ENCODE data around the gene TRIP11.

The TRIP11 gene

DNA sequence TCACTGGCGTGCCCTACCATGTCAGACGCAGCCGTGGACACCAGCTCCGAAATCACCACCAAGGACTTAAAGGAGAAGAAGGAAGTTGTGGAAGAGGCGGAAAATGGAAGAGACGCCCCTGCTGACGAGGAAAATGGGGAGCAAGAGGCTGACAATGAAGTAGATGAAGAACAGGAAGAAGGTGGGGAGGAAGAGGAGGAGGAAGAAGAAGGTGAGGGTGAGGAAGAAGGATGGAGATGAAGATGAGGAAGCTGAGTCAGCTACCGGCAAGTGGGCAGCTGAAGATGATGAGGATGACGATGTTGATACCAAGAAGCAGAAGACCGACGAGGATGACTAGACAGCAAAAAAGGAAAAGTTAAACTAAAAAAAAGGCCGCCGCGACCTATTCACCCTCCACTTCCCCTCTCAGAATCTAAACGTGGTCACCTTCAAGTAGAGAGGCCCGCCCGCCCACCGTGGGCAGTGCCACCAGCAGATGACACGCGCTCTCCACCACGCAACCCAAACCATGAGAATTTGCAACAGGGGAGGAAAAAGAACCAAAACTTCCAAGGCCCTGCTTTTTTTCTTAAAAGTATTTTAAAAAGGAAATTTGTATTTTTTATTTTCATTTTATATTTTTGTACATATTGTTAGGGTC, 13.2 kb downstream of the TRIP11 start:
- no peaks in the 10 kb centered on the region for H3K79me1 ChIP-seq (ENCODE audit: low read length)
- H3K56ac ChIP-seq (ENCODE audit: low read length), result no peak overlapping the region
- WGBS (ENCODE audit: extremely low coverage, insufficient coverage, low lambda C conversion rate), result no CpG with 5 or more reads among the region's 21 CpGs
- no peaks in the 10 kb centered on the region for H3K79me2 ChIP-seq (ENCODE audit: control insufficient read depth, insufficient read depth, low read length)
- H2AK5ac ChIP-seq (ENCODE audit: low read length), result no peak overlapping the region
- H4K5ac ChIP-seq (ENCODE audit: low read length), result no peak overlapping the region
- H2BK120ac ChIP-seq (ENCODE audit: low read depth, low read length), result no peak overlapping the region
- no peak overlapping the region for H3K4me2 ChIP-seq (ENCODE audit: low read length)
- DNase-seq, result no peak
- no peak overlapping the region for H3K4me3 ChIP-seq (ENCODE audit: low read length)
- no peak overlapping the region for H3K18ac ChIP-seq (ENCODE audit: low read length)
- no peak overlapping the region for H3K27ac ChIP-seq (ENCODE audit: low read depth, low read length)
- no peaks in the 10 kb centered on the region for H3K36me3 ChIP-seq (ENCODE audit: control insufficient read depth, insufficient read depth, low read length)
- no peak overlapping the region for H3K23ac ChIP-seq (ENCODE audit: low read length)
- no peak overlapping the region for H4K8ac ChIP-seq (ENCODE audit: low read depth, low read length)
- H2BK5ac ChIP-seq (ENCODE audit: low read length), result no peak overlapping the region
- no peak overlapping the region for H3K9ac ChIP-seq (ENCODE audit: low read length)
- H3K4ac ChIP-seq (ENCODE audit: low read depth, low read length), result no peak overlapping the region
- no peaks in the 10 kb centered on the region for H3K4me1 ChIP-seq (ENCODE audit: control insufficient read depth, low read depth, low read length)
- H2BK15ac ChIP-seq (replicated peaks; ENCODE audit: low read depth), result no peak overlapping the region
- no peaks in the 10 kb centered on the region for H3K27me3 ChIP-seq (ENCODE audit: insufficient read depth, low read length, poor library complexity)

DNA sequence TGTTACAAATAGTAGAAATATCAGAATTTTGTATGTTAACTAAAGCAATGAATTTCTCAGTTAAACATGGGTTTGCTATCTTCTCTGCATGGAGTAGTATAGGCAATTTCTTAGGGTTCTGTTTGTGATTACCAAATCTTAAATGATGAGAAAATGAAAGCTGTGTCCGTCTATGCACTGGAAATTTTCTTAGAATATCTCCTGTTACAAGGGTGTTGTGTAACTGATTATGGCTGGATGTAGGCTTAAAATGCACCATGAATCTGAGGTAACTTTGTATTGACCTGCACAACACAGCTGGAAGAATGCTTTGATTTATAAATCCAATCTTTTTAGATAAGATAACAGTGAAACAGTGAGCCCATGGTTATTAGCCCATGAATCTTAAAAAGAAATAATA, 17.8 kb downstream of the TRIP11 start:
- no CpG with 5 or more reads among the region's 1 CpG for WGBS (ENCODE audit: extremely low coverage, insufficient coverage, low lambda C conversion rate)
- Histone ChIP-seq H3K4me2 (ENCODE audit: low read length) (no peak overlapping the region), H3K4ac (ENCODE audit: low read depth, low read length) (no peak overlapping the region), H3K9ac (ENCODE audit: low read length) (no peak overlapping the region), H2BK120ac (ENCODE audit: low read depth, low read length) (no peak overlapping the region), H3K4me3 (ENCODE audit: low read length) (no peak overlapping the region), H3K56ac (ENCODE audit: low read length) (no peak overlapping the region), H3K27ac (ENCODE audit: low read depth, low read length) (no peak overlapping the region), H2AK5ac (ENCODE audit: low read length) (no peak overlapping the region), H2BK15ac (replicated peaks; ENCODE audit: low read depth) (no peak overlapping the region), H2BK5ac (ENCODE audit: low read length) (no peak overlapping the region), H3K4me1 (ENCODE audit: control insufficient read depth, low read depth, low read length) (no peaks in the 10 kb centered on the region), H3K18ac (ENCODE audit: low read length) (no peak overlapping the region), H4K8ac (ENCODE audit: low read depth, low read length) (no peak overlapping the region), H3K27me3 (ENCODE audit: insufficient read depth, low read length, poor library complexity) (no peaks in the 10 kb centered on the region), H3K79me1 (ENCODE audit: low read length) (no peaks in the 10 kb centered on the region), H3K79me2 (ENCODE audit: control insufficient read depth, insufficient read depth, low read length) (no peaks in the 10 kb centered on the region), H4K5ac (ENCODE audit: low read length) (no peak overlapping the region), H3K23ac (ENCODE audit: low read length) (no peak overlapping the region), H3K36me3 (ENCODE audit: control insufficient read depth, insufficient read depth, low read length) (no peaks in the 10 kb centered on the region)
- no peak for DNase-seq

- no peak overlapping the region for H3K18ac ChIP-seq (ENCODE audit: low read length)
- H4K8ac ChIP-seq (ENCODE audit: low read depth, low read length), result no peak overlapping the region
- H3K79me2 ChIP-seq (ENCODE audit: control insufficient read depth, insufficient read depth, low read length), result no peaks in the 10 kb centered on the region
- no peaks in the 10 kb centered on the region for H3K4me1 ChIP-seq (ENCODE audit: control insufficient read depth, low read depth, low read length)
- no peaks in the 10 kb centered on the region for H3K79me1 ChIP-seq (ENCODE audit: low read length)
- no peak overlapping the region for H2AK5ac ChIP-seq (ENCODE audit: low read length)
- no peak overlapping the region for H3K23ac ChIP-seq (ENCODE audit: low read length)
- WGBS (ENCODE audit: extremely low coverage, insufficient coverage, low lambda C conversion rate), result no CpG with 5 or more reads among the region's 3 CpGs
- H3K4ac ChIP-seq (ENCODE audit: low read depth, low read length), result no peak overlapping the region
- H3K36me3 ChIP-seq (ENCODE audit: control insufficient read depth, insufficient read depth, low read length), result no peaks in the 10 kb centered on the region
- no peak overlapping the region for H3K4me2 ChIP-seq (ENCODE audit: low read length)
- H3K9ac ChIP-seq (ENCODE audit: low read length), result no peak overlapping the region
- H3K4me3 ChIP-seq (ENCODE audit: low read length), result no peak overlapping the region
- H3K27ac ChIP-seq (ENCODE audit: low read depth, low read length), result no peak overlapping the region
- no peak overlapping the region for H4K5ac ChIP-seq (ENCODE audit: low read length)
- no peak overlapping the region for H3K56ac ChIP-seq (ENCODE audit: low read length)
- no peak overlapping the region for H2BK5ac ChIP-seq (ENCODE audit: low read length)
- H2BK120ac ChIP-seq (ENCODE audit: low read depth, low read length), result no peak overlapping the region
- H3K27me3 ChIP-seq (ENCODE audit: insufficient read depth, low read length, poor library complexity), result no peaks in the 10 kb centered on the region
- H2BK15ac ChIP-seq (replicated peaks; ENCODE audit: low read depth), result no peak overlapping the region
- no peak for DNase-seq
These were observed 18.3 kb downstream of the TRIP11 start for GRCh38 chr14:92021523-92021922.

GRCh38 chr14:92014040-92014439, 25.8 kb downstream of the TRIP11 start:
- H3K4me3 ChIP-seq (ENCODE audit: low read length), result no peak overlapping the region
- DNase-seq, result no peak
- H2AK5ac ChIP-seq (ENCODE audit: low read length), result no peak overlapping the region
- H2BK15ac ChIP-seq (replicated peaks; ENCODE audit: low read depth), result no peak overlapping the region
- no peak overlapping the region for H3K4ac ChIP-seq (ENCODE audit: low read depth, low read length)
- no peak overlapping the region for H3K9ac ChIP-seq (ENCODE audit: low read length)
- no peak overlapping the region for H3K27ac ChIP-seq (ENCODE audit: low read depth, low read length)
- H3K56ac ChIP-seq (ENCODE audit: low read length), result no peak overlapping the region
- H3K4me2 ChIP-seq (ENCODE audit: low read length), result no peak overlapping the region
- no peaks in the 10 kb centered on the region for H3K4me1 ChIP-seq (ENCODE audit: control insufficient read depth, low read depth, low read length)
- H4K5ac ChIP-seq (ENCODE audit: low read length), result no peak overlapping the region
- H3K79me1 ChIP-seq (ENCODE audit: low read length), result no peaks in the 10 kb centered on the region
- H3K79me2 ChIP-seq (ENCODE audit: control insufficient read depth, insufficient read depth, low read length), result no peaks in the 10 kb centered on the region
- H3K23ac ChIP-seq (ENCODE audit: low read length), result no peak overlapping the region
- H2BK120ac ChIP-seq (ENCODE audit: low read depth, low read length), result no peak overlapping the region
- no peak overlapping the region for H2BK5ac ChIP-seq (ENCODE audit: low read length)
- H3K27me3 ChIP-seq (ENCODE audit: insufficient read depth, low read length, poor library complexity), result no peaks in the 10 kb centered on the region
- no peak overlapping the region for H3K18ac ChIP-seq (ENCODE audit: low read length)
- H4K8ac ChIP-seq (ENCODE audit: low read depth, low read length), result no peak overlapping the region
- peaks cover 2% of the 10 kb centered on the region for H3K36me3 ChIP-seq (ENCODE audit: control insufficient read depth, insufficient read depth, low read length)

DNA sequence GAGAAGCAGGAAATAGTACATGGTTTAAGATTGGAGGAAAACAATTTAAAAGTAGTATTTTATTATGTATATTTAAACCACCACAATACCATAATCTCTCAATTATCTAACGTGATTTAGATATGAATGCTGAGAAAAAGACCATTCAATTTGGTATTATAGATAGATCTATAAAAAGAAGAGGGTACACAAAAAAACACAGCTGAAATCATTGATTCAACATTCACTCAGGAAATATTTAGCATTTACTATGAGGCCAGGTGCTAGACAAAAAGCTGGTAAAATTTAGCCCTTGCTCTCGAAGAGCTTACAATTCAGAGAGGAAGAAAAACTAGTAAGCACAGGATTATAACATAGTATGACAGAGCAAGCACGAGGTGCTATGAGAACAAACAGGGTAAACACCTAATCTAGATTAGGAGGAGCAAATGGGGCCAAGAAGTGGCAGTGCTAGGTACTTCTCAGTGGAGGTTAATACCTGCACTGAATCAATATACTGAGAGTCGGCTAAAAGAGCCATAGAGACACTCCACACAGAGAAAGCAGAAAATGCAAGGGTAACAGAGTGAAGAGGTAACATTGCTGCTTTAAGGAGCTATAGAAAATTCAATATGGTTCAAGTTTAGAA, 27.6 kb downstream of the TRIP11 start:
- Histone ChIP-seq H2BK120ac (ENCODE audit: low read depth, low read length) (no peak overlapping the region), H3K4me2 (ENCODE audit: low read length) (no peak overlapping the region), H3K18ac (ENCODE audit: low read length) (no peak overlapping the region), H3K27ac (ENCODE audit: low read depth, low read length) (no peak overlapping the region), H3K23ac (ENCODE audit: low read length) (no peak overlapping the region), H3K56ac (ENCODE audit: low read length) (no peak overlapping the region), H3K4ac (ENCODE audit: low read depth, low read length) (no peak overlapping the region), H3K4me3 (ENCODE audit: low read length) (no peak overlapping the region), H4K8ac (ENCODE audit: low read depth, low read length) (no peak overlapping the region), H4K5ac (ENCODE audit: low read length) (no peak overlapping the region), H2BK15ac (replicated peaks; ENCODE audit: low read depth) (no peak overlapping the region), H3K9ac (ENCODE audit: low read length) (no peak overlapping the region), H2AK5ac (ENCODE audit: low read length) (no peak overlapping the region), H3K36me3 (ENCODE audit: control insufficient read depth, insufficient read depth, low read length) (peaks cover 2% of the 10 kb centered on the region), H3K4me1 (ENCODE audit: control insufficient read depth, low read depth, low read length) (no peaks in the 10 kb centered on the region), H3K27me3 (ENCODE audit: insufficient read depth, low read length, poor library complexity) (no peaks in the 10 kb centered on the region), H3K79me1 (ENCODE audit: low read length) (no peaks in the 10 kb centered on the region), H3K79me2 (ENCODE audit: control insufficient read depth, insufficient read depth, low read length) (no peaks in the 10 kb centered on the region), H2BK5ac (ENCODE audit: low read length) (no peak overlapping the region)
- DNase-seq, result no peak
- whole genome bisulfite sequencing (ENCODE audit: extremely low coverage, insufficient coverage, low lambda C conversion rate), result no CpG with 5 or more reads among the region's 4 CpGs

GRCh38 chr14:92010644-92011043, 29.2 kb downstream of the TRIP11 start:
- H3K4me1 ChIP-seq (ENCODE audit: control insufficient read depth, low read depth, low read length), result no peaks in the 10 kb centered on the region
- H4K8ac ChIP-seq (ENCODE audit: low read depth, low read length), result no peak overlapping the region
- H3K36me3 ChIP-seq (ENCODE audit: control insufficient read depth, insufficient read depth, low read length), result peaks cover 2% of the 10 kb centered on the region
- no peak overlapping the region for H2BK120ac ChIP-seq (ENCODE audit: low read depth, low read length)
- H3K27ac ChIP-seq (ENCODE audit: low read depth, low read length), result no peak overlapping the region
- no peak overlapping the region for H2BK15ac ChIP-seq (replicated peaks; ENCODE audit: low read depth)
- no peaks in the 10 kb centered on the region for H3K27me3 ChIP-seq (ENCODE audit: insufficient read depth, low read length, poor library complexity)
- H3K79me1 ChIP-seq (ENCODE audit: low read length), result no peaks in the 10 kb centered on the region
- DNase-seq, result no peak
- no CpG with 5 or more reads among the region's 3 CpGs for WGBS (ENCODE audit: extremely low coverage, insufficient coverage, low lambda C conversion rate)
- H3K4me2 ChIP-seq (ENCODE audit: low read length), result no peak overlapping the region
- H3K79me2 ChIP-seq (ENCODE audit: control insufficient read depth, insufficient read depth, low read length), result no peaks in the 10 kb centered on the region
- no peak overlapping the region for H2BK5ac ChIP-seq (ENCODE audit: low read length)
- no peak overlapping the region for H3K56ac ChIP-seq (ENCODE audit: low read length)
- no peak overlapping the region for H3K4me3 ChIP-seq (ENCODE audit: low read length)
- H4K5ac ChIP-seq (ENCODE audit: low read length), result no peak overlapping the region
- no peak overlapping the region for H3K23ac ChIP-seq (ENCODE audit: low read length)
- H3K18ac ChIP-seq (ENCODE audit: low read length), result no peak overlapping the region
- H2AK5ac ChIP-seq (ENCODE audit: low read length), result no peak overlapping the region
- H3K9ac ChIP-seq (ENCODE audit: low read length), result no peak overlapping the region
- no peak overlapping the region for H3K4ac ChIP-seq (ENCODE audit: low read depth, low read length)

All from mesendoderm (in vitro differentiated cells).